H1 (cell line): Measurements from ENCODE around the gene ZNF764. TPM values are rescaled to one million over a fixed set of nuclear protein-coding genes. Genes with fewer than 3 reads are reported as not detected.

Experiments
- CTCF ChIA-PET: fragments of 300-600 bp; sonication (Branson Sonifier 250); formaldehyde crosslinking; loops from one replicate; lab custom pipeline; 2021; ENCODE audit not compliant: partially characterized antibody; lab: Charles Lee
- POLR2A ChIA-PET: fragments of 300-600 bp; sonication (Branson Sonifier 250); formaldehyde crosslinking; loops from one replicate; lab custom pipeline; 2021; ENCODE audit warnings: inconsistent platforms; ENCODE audit not compliant: partially characterized antibody; lab: Charles Lee
- DNase-seq, 2 experiments: peaks; one replicate each; pipeline versions ENCODE4 v3.0.0 to v3.0.0-alpha.2; 2010 to 2022; ENCODE audit warnings: low spot score in 2 of 2, low read depth in 1 of 2, mixed read lengths in 1 of 2
- FAIRE-seq: peaks from 2 replicates; lab custom pipeline; 2011; peaks lifted over from hg19 to GRCh38; lab: Jason Lieb, UNC
- H2AFZ ChIP-seq: 2 replicates; pipeline ENCODE4 v1.8.1; 2012; ENCODE audit warnings: low read length, inconsistent platforms
- H2AK5ac ChIP-seq: 2 replicates; pipeline ENCODE4 v1.6.1; 2013; ENCODE audit warnings: low read depth, low read length
- H2BK120ac ChIP-seq: replicated peaks from 2 replicates; pipeline ENCODE3; 2013; ENCODE audit warnings: low read depth, low read length, inconsistent platforms
- H2BK12ac ChIP-seq: 2 replicates; pipeline ENCODE4 v1.6.1; 2013; ENCODE audit warnings: low read depth, low read length
- H2BK15ac ChIP-seq: 2 replicates; pipeline ENCODE4 v1.6.1; 2013; ENCODE audit warnings: low read length
- H2BK20ac ChIP-seq: 2 replicates; pipeline ENCODE4 v1.6.1; 2013; ENCODE audit warnings: low read length
- H2BK5ac ChIP-seq: 2 replicates; pipeline ENCODE4 v1.6.1; 2013; ENCODE audit warnings: low read depth, low read length
- H3K14ac ChIP-seq: 2 replicates; pipeline ENCODE4 v1.6.1; 2013; ENCODE audit warnings: inconsistent platforms; ENCODE audit not compliant: insufficient read length
- H3K18ac ChIP-seq: 2 replicates; pipeline ENCODE4 v1.6.1; 2013; ENCODE audit warnings: low read length; ENCODE audit errors: extremely low read depth
- H3K23ac ChIP-seq: 2 replicates; pipeline ENCODE4 v1.6.1; 2013; ENCODE audit warnings: inconsistent platforms; ENCODE audit not compliant: insufficient read length
- H3K23me2 ChIP-seq: 2 replicates; pipeline ENCODE4 v1.6.1; 2013; ENCODE audit warnings: low read depth, low read length
- H3K27ac ChIP-seq: 2 replicates; pipeline ENCODE4 v1.6.1; 2011; ENCODE audit warnings: low read depth, low read length, inconsistent platforms
- H3K27me3 ChIP-seq, 4 experiments: replicated peaks in 1 of 4; 1 replicate in 1 of 4; 2 replicates in 3 of 4; pipeline versions ENCODE4 v1.6.1 to v1.8.1; 2011 to 2013; ENCODE audit warnings: low read length in 3 of 4, mild to moderate bottlenecking in 3 of 4, inconsistent platforms in 2 of 4, mixed read lengths in 2 of 4, moderate library complexity in 1 of 4; ENCODE audit not compliant: control insufficient read depth in 3 of 4, insufficient read depth in 3 of 4; ENCODE audit errors: extremely low read depth in 1 of 4
- H3K36me3 ChIP-seq, 4 experiments: 2 replicates each; pipeline versions ENCODE4 v1.6.1 to v1.8.1; 2011 to 2013; ENCODE audit warnings: mild to moderate bottlenecking in 4 of 4, low read length in 3 of 4, moderate library complexity in 2 of 4, control low read depth in 1 of 4, inconsistent platforms in 1 of 4; ENCODE audit not compliant: insufficient read depth in 4 of 4, control insufficient read depth in 2 of 4
- H3K4ac ChIP-seq: replicated peaks from 2 replicates; pipeline ENCODE3; 2013; ENCODE audit warnings: low read length, low read depth, mixed read lengths, inconsistent platforms; ENCODE audit not compliant: insufficient read length
- H3K4me1 ChIP-seq, 4 experiments: replicated peaks in 1 of 4; 1 replicate in 1 of 4; 2 replicates in 3 of 4; pipeline versions ENCODE4 v1.6.1 to v1.8.1; 2011 to 2013; ENCODE audit warnings: low read length in 3 of 4, inconsistent platforms in 2 of 4, mixed read lengths in 1 of 4; ENCODE audit not compliant: insufficient read depth in 4 of 4, control insufficient read depth in 3 of 4
- H3K4me2 ChIP-seq, 2 experiments: 2 replicates each; pipeline versions ENCODE4 v1.6.1 to v1.8.1; 2011 to 2013; ENCODE audit warnings: low read depth in 2 of 2, low read length in 2 of 2, control low read depth in 1 of 2, inconsistent platforms in 1 of 2, mild to moderate bottlenecking in 1 of 2; ENCODE audit not compliant: insufficient read depth in 1 of 2
- H3K4me3 ChIP-seq, 4 experiments: fragments of 200-600, 300-600 bp in 1 of 4; sonication (generic), shearing (Covaris generic), sonication (Bioruptor Twin) in 1 of 4; 2 replicates each; pipeline versions ENCODE4 v1.5.1 to v1.8.1; 2011 to 2016; ENCODE audit warnings: low read length in 4 of 4, low read depth in 3 of 4, control low read depth in 2 of 4, inconsistent platforms in 2 of 4, mild to moderate bottlenecking in 2 of 4, mixed read lengths in 1 of 4, moderate library complexity in 1 of 4; ENCODE audit not compliant: insufficient read depth in 2 of 4; ENCODE audit errors: extremely low read depth in 1 of 4
- H3K56ac ChIP-seq: replicated peaks from 2 replicates; pipeline ENCODE3; 2013; ENCODE audit warnings: low read depth, mild to moderate bottlenecking, mixed read lengths, low read length, inconsistent platforms; ENCODE audit not compliant: insufficient read length
- H3K79me1 ChIP-seq: 2 replicates; pipeline ENCODE4 v1.6.1; 2013; ENCODE audit warnings: low read depth, low read length, control low read depth
- H3K79me2 ChIP-seq, 2 experiments: 2 replicates each; pipeline versions ENCODE4 v1.6.1 to v1.8.1; 2012 to 2013; ENCODE audit warnings: low read length in 2 of 2, mild to moderate bottlenecking in 2 of 2, inconsistent platforms in 1 of 2; ENCODE audit not compliant: insufficient read depth in 2 of 2, control insufficient read depth in 1 of 2
- H3K9ac ChIP-seq, 4 experiments: replicated peaks in 1 of 4; 1 replicate in 1 of 4; 2 replicates in 3 of 4; pipeline versions ENCODE4 v1.6.1 to v1.8.1; 2011 to 2013; ENCODE audit warnings: low read depth in 3 of 4, low read length in 3 of 4, control low read depth in 2 of 4, mild to moderate bottlenecking in 2 of 4, moderate library complexity in 2 of 4, inconsistent platforms in 1 of 4; ENCODE audit errors: extremely low read depth in 1 of 4
- H3K9me3 ChIP-seq, 2 experiments: 2 replicates each; pipeline versions ENCODE4 v1.6.1 to v1.8.1; 2012 to 2013; ENCODE audit warnings: mild to moderate bottlenecking in 2 of 2, moderate library complexity in 2 of 2, control low read depth in 1 of 2, inconsistent platforms in 1 of 2, low read depth in 1 of 2, low read length in 1 of 2, mixed read lengths in 1 of 2; ENCODE audit not compliant: insufficient read depth in 2 of 2
- H4K20me1 ChIP-seq, 2 experiments: replicated peaks in 1 of 2; 2 replicates each; pipeline versions ENCODE3 to v1.8.1; 2011 to 2013; ENCODE audit warnings: inconsistent platforms in 2 of 2, low read length in 2 of 2, mild to moderate bottlenecking in 1 of 2; ENCODE audit not compliant: insufficient read depth in 2 of 2, control insufficient read depth in 1 of 2
- H4K5ac ChIP-seq: 2 replicates; pipeline ENCODE4 v1.6.1; 2013; ENCODE audit warnings: low read length, low read depth, mixed read lengths, inconsistent platforms; ENCODE audit not compliant: insufficient read length
- H4K8ac ChIP-seq: 2 replicates; pipeline ENCODE4 v1.8.0; 2013; ENCODE audit warnings: mild to moderate bottlenecking, moderate library complexity, low read length, inconsistent platforms; ENCODE audit not compliant: insufficient read depth; ENCODE audit errors: extremely low read depth
- H4K91ac ChIP-seq: replicated peaks from 2 replicates; pipeline ENCODE3; 2013; ENCODE audit warnings: low read length, mixed read lengths, inconsistent platforms; ENCODE audit not compliant: insufficient read length
- CHD2 ChIP-seq: IDR thresholded peaks from 2 replicates; pipeline ENCODE4 v1.6.1; 2012; ENCODE audit warnings: low read length, improper control_type of control experiment
- WGBS, 2 experiments: shearing (Covaris generic) in 1 of 2; methylation state at CpG; one replicate each; pipeline versions ENCODE4 v1.1.6 to v1.1.7; 2013 to 2015; ENCODE audit warnings: low lambda C conversion rate in 2 of 2, mixed read lengths in 2 of 2, inconsistent platforms in 1 of 2, low coverage in 1 of 2, missing lambda C conversion rate in 1 of 2; ENCODE audit not compliant: insufficient replicate concordance in 2 of 2, insufficient coverage in 1 of 2, insufficient read length in 1 of 2; ENCODE audit errors: extremely low coverage in 1 of 2, missing lambda C conversion rate in 1 of 2; 5-methylcytosine and 5-hydroxymethylcytosine counted together
- polyA plus RNA-seq, 7 experiments: library from polyadenylated mRNA; depleted of rRNA in 3 of 7; stranded (reverse) in 5 of 7; unstranded in 2 of 7; fragments of >200 nt in 5 of 7; fragments of 200-250 nt in 2 of 7; gene quantifications; 1 replicate in 5 of 7; 2 replicates in 1 of 7; 4 replicates in 1 of 7; pipeline versions ENCODE4 v1.2.1 to v1.2.3, GENCODE V29; 2011 to 2013; ENCODE audit warnings: missing spikeins in 2 of 7, mixed read lengths in 2 of 7
- total RNA-seq: library from RNA; stranded (reverse); fragmentation: NEBNext Ultra II Directional; extraction: Animal tissue kit (Norgen Biotek cat#: 25700); gene quantifications from 2 replicates; pipeline ENCODE4 v1.2.1, GENCODE V29; 2021

The ZNF764 gene
- total and polyA plus RNA-seq, 2 of the 8 experiments (the other 6 are each of a cell fraction or from before 2014, with no cell fraction given), result 5.7 to 7.7 TPM

- no peaks in the 10 kb centered on the region for H3K79me1 ChIP-seq
- no peaks in the 10 kb centered on the region for H3K79me2 ChIP-seq
- no peak overlapping the region for H2BK120ac ChIP-seq
- no peak overlapping the region for H2AFZ ChIP-seq
- H2BK15ac ChIP-seq, result no peak overlapping the region
- WGBS, 2 experiments, result 84% methylated on average over 8 of the region's 8 CpGs; no CpG with 5 or more reads in 1 of the 2 experiments
- H3K23me2 ChIP-seq, result peaks cover under 1% of the 10 kb centered on the region; the same call in 1 of the 2 replicates
- no peak overlapping the region for H3K23ac ChIP-seq
- peaks cover 0 to 9% (median 2%) of the 10 kb centered on the region in 4 experiments; a peak in 5 of 7 replicates for H3K4me1 ChIP-seq
- no peaks in the 10 kb centered on the region for H3K36me3 ChIP-seq
- H3K27ac ChIP-seq, result no peak overlapping the region
- DNase-seq (no peak), FAIRE-seq (no peak)
- no peak overlapping the region for H2AK5ac ChIP-seq
- H3K4me2 ChIP-seq, result no peak overlapping the region
- H3K4ac ChIP-seq, result no peak overlapping the region
- no peaks in the 10 kb centered on the region for H4K20me1 ChIP-seq
- peaks cover 0 to 3% (median 1%) of the 10 kb centered on the region in 4 experiments; a peak in 2 of 7 replicates for H3K27me3 ChIP-seq
- POLR2A ChIA-PET, result interaction anchor here (0.7 to 5.0 kb wide), 14 partner anchors 8 to 159 kb away, joined by 3 to 26 read pairs (median 4); partner anchors contain the start of genes ZNF689, ZNF747, ZNF764 and ZNF771
- no peak overlapping the region for H3K4me3 ChIP-seq
- H3K56ac ChIP-seq, result no peak overlapping the region
- no peak overlapping the region for H2BK5ac ChIP-seq
- no peak overlapping the region for H3K18ac ChIP-seq
- no peak overlapping the region for H4K91ac ChIP-seq
- H4K8ac ChIP-seq, result no peak overlapping the region
- H2BK20ac ChIP-seq, result no peak overlapping the region
- CTCF ChIA-PET, result interaction anchor here (0.6 to 5.7 kb wide), 10 partner anchors 26 to 148 kb away, joined by 3 to 28 read pairs (median 3); partner anchors contain the start of gene ZNF747
- H4K5ac ChIP-seq, result no peak overlapping the region
- no peak overlapping the region for H2BK12ac ChIP-seq
- H3K9me3 ChIP-seq, result no peaks in the 10 kb centered on the region
- no peak overlapping the region for H3K9ac ChIP-seq
- no peak overlapping the region for H3K14ac ChIP-seq
- TF ChIP-seq CHD2, result no peak
These were observed 7.8 kb upstream of the ZNF764 start for GRCh38 chr16:30565984-30566383.
